ENCODE measurements around the gene TMEM116.
"Not testable (repeated sequence)": the region's sequence is repeated elsewhere in the genome, so short reads cannot be mapped to it uniquely, and the experiment has no call there.

Gene TMEM116

DNA sequence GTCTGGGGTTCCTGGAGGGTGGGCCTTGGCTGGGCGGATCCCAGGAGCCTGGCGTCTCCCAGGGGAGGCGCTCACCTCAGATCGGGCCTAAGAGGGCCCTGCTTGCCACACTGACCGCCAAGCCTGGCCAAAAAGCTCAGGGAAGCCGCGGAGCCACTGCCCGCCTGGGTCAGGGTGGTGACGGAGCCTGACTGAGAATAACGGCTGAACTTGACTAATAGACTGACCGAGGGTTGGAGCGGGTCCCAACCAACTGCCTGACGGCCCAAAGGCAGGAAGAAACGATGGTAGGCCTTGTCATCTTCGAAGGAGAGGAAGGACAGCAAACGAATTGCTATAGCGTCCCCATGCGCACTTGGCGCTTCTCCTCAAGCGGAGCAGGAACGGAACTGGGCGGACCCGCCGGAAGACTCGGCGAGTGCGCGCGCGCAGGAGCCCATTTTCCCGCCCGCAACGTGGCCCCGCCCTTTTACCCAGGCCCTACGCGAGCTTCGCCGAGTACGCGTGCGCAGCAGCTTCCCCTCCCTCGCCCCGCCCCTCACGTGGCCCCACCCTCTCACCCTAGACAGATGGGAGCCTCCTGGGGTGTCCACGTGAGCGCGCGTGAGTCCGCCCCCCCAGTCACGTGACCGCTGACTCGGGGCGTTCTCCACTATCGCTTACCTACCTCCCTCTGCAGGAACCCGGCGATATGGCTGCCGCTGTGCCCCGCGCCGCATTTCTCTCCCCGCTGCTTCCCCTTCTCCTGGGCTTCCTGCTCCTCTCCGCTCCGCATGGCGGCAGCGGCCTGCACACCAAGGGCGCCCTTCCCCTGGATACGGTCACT, at the start of gene TMEM116, which contains the start of gene ERP29:
TSS of gene TMEM116 (minus strand) at position 391 of the 826 bp plus-strand sequence. CDS start 7,895 bp downstream, outside the sequence.
TSS of gene ERP29 (plus strand) at position 652 of the 826 bp plus-strand sequence. CDS start at position 692, 40 bp downstream.
- peak; percentile 100 for DNase-seq (ENCODE audit: low read depth, low spot score)

DNA sequence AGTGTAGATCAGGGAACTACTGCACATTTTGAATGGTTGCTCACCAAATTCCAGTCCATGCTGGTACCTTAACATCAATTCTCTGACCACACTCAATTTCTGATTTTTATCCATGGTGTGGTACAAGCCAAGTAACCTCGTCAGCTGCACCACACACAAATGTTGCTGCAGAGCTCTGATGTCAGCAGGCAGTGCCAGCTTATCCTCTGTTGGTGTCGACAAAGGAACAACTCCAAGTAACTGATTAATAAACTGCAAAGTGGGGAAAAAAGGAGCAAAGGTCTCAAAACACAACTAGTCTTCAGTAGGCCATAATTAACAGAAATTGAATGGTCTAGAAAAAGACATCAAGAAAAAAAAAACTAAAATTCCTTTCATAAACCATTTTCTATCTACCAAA, 48.2 kb upstream of the TMEM116 start:
- DNase-seq (ENCODE audit: low read depth, low spot score) = no peak

DNA sequence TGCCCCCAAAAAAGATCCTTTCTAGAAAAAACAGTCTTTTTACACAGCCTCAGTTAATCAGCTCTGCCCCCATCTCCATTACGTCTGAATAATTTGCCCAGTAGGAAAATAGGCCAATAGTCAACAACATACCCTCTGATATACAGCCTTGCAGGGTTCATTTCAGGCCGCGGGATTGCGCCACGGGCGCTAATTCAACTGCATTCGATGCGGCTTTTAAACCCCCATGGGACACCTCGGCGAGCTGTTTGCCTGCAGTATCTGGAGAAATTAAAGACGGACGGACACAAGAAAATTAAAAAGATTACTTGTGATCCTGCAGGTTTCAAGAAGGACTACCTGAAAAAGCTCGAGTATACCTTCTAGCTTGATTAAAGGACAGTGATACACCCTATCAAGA, 36.4 kb upstream of the TMEM116 start:
- no peak for DNase-seq (ENCODE audit: low read depth, low spot score)

GRCh38 chr12:112046003-112046402, 33.0 kb upstream of the TMEM116 start:
- DNase-seq (ENCODE audit: low read depth, low spot score) = no peak

DNA sequence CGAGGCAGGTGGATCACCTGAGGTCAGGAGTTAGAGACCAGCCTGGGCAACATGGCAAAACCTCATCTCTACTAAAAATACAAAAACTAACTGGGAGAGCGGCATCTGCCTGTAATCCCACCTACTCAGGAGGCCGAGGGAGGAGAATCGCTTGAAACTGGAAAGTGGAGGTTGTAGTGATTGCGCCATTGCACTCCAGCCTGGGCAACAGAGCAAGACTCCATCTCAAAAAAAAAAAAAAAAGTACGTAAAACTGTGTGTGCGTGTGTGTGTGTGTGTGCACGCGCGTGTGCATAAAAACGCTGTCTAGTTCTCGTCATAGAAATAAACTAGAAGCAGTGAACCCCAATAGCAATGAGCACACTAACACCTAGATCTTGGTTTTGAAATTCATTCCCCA, 23.6 kb upstream of the TMEM116 start:
- DNase-seq (ENCODE audit: low read depth, low spot score) = not testable (repeated sequence)

DNA sequence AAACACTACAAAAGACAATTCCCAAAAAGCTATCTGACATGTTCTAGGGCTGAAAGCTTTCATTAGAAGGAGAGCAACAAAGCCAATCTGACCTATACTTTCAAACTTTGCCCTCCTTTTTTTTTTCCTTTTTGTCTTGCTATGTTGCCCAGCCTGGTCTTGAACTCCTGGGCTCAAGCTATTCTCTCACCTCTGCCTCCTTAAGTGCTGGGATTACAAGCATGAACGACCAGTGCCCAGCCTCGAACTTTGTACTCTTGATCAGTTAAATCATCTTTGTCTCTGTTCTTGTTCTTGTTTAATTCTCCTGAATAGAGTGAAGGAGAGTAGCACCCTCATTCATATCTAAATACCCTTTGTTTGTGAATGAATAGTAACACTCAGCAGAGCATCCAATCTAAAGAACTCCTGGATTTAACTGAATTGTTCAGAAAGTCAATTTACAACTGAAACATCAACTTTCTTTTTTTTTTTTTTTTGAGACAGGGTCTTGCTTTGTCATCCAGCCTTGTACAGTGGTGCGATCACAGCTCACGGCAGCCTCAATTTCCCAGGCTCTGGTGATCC, 22.3 kb upstream of the TMEM116 start:
- no peak for DNase-seq (ENCODE audit: low read depth, low spot score)

DNA sequence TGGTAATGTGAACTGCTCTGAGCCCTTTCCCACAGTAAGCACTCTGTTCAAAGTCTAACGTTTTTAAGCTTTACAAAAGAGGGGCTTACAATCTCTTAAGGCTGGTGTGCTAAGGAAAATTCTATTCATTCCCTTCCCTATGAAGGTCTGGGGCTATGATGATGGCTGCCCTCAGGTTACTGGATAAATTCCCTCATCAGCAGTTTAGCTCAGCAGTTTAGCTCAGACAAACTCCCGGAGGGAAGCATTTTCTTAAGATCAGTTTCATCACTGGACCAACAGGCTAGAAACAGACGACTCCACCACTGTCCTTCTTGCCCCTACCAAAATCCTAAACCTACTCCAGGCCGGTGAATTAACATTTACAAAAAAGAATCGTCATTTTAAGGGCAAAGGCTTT, 19.3 kb upstream of the TMEM116 start:
- no peak for DNase-seq (ENCODE audit: low read depth, low spot score)

GRCh38 chr12:112031472-112031871, 18.5 kb upstream of the TMEM116 start:
- no peak for DNase-seq (ENCODE audit: low read depth, low spot score)

DNA sequence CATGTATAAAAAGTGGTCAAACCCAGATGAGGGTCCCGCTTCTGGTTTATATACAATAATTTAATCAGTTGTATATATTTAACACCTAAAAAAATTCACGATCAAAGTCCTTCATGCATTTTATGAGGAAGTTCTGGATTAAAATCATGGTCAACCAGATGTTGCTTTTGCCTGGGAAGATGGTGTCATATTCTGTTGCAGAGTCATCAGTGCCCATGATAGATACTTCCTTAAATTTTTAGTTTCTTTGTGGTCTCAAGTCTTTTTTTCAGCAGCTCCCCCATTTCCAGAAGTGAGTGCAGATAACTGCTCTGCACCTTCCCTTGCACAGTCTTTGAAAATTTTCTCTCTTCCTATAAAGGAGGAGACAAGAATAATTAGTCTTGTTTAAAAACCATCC, 16.3 kb upstream of the TMEM116 start:
- no peak for DNase-seq (ENCODE audit: low read depth, low spot score)

DNA sequence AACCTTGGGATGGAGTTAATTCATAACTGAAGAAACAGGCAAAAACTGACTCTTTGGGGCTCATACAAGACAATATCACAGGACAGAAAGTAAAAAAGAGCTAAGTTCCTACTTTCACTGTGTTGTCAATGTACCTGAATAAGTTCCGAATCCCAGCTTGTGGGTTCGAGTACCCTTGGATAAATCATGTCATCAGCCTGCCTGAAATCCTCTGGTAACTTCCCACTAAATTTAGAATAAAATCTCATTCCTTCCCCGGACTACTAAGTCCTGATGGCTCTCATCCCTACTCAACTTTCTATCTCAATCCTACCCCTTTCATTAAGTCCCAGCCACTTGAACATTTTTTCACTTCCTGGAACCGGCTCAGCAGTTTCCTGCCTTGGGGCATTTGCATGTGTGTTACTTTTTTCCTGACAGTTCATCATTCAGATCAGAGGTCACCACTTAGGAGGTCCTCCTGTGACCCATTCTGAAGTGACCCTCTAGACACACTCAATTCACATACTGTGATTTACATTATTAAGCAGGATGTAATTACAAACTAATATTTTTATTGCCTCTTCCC, 12.9 kb upstream of the TMEM116 start:
- no peak for DNase-seq (ENCODE audit: low read depth, low spot score)

DNA sequence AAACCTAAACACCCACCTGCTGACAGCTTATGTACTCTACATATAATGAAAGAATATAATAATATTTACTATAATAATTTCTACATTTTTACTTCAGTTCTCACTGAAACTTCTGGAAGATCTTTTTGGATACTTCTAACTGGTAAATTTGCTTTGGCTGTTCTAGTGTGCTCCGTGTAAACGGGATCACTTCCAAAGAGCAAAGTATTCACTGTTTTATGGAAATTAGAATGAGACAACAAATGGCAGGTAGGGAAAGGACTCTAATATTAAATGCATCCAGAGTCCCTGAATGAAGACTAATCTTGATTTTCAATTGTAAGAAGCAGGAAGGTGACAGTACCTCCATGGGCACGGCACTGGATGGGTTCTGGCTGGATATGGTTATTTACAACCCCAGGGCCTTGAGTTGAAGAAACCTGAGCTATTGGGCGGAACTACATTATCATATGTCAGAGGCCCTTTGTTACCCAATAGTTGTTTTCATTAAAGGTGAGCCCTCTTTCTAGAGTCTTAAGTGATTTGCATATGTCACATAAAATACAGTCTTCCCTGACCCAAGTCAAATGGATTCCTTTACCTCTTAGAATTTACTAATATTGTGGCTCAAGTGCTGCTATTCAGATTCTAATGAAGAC, 10.9 kb upstream of the TMEM116 start:
- DNase-seq (ENCODE audit: low read depth, low spot score) = no peak

DNA sequence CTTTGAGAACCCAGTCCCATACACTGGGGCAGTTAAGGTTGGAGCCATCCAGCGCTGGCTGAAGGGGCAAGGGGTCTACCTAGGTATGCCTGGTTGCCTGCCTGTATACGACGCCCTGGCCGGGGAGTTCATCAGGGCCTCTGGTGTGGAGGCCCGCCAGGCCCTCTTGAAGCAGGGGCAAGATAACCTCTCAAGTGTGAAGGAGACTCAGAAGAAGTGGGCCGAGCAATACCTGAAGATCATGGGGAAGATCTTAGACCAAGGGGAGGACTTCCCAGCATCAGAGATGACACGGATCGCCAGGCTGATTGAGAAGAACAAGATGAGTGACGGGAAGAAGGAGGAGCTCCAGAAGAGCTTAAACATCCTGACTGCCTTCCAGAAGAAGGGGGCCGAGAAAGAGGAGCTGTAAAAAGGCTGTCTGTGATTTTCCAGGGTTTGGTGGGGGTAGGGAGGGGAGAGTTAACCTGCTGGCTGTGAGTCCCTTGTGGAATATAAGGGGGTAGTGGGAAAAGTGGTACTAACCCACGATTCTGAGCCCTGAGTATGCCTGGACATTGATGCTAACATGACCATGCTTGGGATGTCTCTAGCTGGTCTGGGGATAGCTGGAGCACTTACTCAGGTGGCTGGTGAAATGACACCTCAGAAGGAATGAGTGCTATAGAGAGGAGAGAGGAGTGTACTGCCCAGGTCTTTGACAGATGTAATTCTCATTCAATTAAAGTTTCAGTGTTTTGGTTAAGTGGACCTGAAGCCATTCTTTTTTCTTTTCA, 9.5 kb upstream of the TMEM116 start:
- DNase-seq (ENCODE audit: low read depth, low spot score) = no peak

GRCh38 chr12:112020947-112021457, 8.0 kb upstream of the TMEM116 start:
- DNase-seq (ENCODE audit: low read depth, low spot score) = no peak

- DNase-seq (ENCODE audit: low read depth, low spot score) = peak; percentile 31
These were observed 5.7 kb upstream of the TMEM116 start for GRCh38 chr12:112018571-112019237.

GRCh38 chr12:112017041-112017440, 4.1 kb upstream of the TMEM116 start:
- no peak for DNase-seq (ENCODE audit: low read depth, low spot score)

- no peak for DNase-seq (ENCODE audit: low read depth, low spot score)
These were observed 3.0 kb upstream of the TMEM116 start for GRCh38 chr12:112015938-112016337.

GRCh38 chr12:112013601-112014402, 837 bp upstream of the TMEM116 start:
- peak; percentile 81 for DNase-seq (ENCODE audit: low read depth, low spot score)

DNA sequence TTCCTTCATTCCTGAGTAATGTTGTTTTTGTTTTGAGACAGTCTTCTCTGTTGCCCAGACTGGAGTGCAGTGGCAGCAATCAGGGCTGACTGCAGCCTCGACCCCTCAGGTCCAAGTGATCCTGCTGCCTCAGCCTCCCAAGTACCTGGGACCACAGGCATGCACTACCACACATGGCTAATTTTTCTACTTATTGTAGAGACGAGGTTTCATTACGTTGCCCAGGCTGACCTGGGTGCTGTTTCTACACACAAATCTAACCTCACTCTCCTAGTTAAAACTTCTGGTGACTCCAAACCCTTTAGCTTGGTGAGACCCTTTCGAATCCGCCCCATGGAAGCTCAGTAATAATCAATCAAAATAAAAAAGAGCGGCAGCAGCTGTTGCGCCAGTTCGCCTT, 1.3 kb downstream of the TMEM116 start:
- no peak for DNase-seq (ENCODE audit: low read depth, low spot score)

DNA sequence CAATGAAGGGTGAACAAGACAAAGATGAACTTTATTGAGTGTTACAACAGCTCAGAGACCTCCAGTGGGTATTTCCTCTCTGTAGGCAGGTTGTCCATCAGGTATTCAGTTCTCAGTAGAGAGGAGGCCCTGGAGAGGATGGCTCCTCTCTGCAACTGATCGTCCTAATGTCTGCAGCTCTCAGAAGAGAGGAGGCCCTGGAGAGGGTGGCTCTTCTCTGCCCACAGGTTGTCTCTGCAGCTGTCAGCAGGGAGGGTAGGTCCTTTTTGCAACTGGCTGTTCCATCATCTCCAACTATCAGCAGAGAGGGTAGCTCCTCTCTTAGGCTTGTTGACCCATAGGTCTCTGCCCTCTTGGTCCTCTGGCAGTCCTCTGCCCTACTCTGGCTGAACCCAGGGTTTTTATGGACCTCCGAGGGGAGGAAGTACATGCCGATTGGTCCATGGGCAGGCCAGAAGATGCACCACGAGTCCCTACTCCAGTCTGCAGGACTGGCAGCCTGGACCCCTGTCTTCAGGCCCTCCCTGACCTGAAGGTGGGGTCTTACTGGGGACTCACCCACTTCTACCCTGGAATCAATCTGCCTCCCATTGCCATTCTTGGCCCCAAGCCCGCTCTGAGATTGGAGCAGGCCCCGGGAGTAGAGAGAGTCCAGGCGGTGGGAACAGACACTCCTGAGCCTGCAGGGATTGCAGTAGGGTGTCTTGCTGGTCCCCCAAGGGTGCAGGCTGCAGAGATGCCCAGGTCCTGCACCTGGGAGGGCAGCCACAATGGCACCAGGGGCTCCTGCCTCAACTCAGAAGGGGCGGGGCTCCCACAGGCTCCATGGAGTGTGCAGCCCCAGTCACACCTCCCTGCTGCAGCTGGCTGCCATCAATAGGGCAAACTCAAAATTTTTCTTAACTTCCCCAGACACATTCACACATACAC, 2.3 kb downstream of the TMEM116 start:
- no peak for DNase-seq (ENCODE audit: low read depth, low spot score)

Measured in astrocyte of the hippocampus (primary cell).